Calu3 (cell line): ENCODE results near the gene PTPMT1. TPM values are rescaled to one million over a fixed set of nuclear protein-coding genes. Genes with fewer than 3 reads are reported as not detected.

Experiments used
- BruUV-seq: library from RNA; stranded (reverse); fragments of 400-500 nt; replicated peaks from 2 replicates; lab custom pipeline; 2021; lab: Mats Ljungman, UMichigan
- CTCF ChIA-PET: fragments of 300-600 bp; sonication (Branson Sonifier 250); formaldehyde crosslinking; loops from one replicate; lab custom pipeline; 2022; ENCODE audit warnings: antibody characterized with exemption; lab: Charles Lee
- DNase-seq: peaks from one replicate; pipeline ENCODE4 v3.0.0; 2022
- H3K27ac Mint-ChIP-seq: one replicate; pipeline ENCODE4 v1.8.0; 2022; ENCODE audit warnings: mixed read lengths; ENCODE audit not compliant: unreplicated experiment
- H3K27me3 Mint-ChIP-seq: one replicate; pipeline ENCODE4 v1.8.0; 2022; ENCODE audit warnings: mixed read lengths; ENCODE audit not compliant: unreplicated experiment
- H3K36me3 Mint-ChIP-seq: one replicate; pipeline ENCODE4 v1.8.0; 2022; ENCODE audit warnings: mild to moderate bottlenecking, moderate library complexity, mixed read lengths; ENCODE audit not compliant: insufficient read depth, unreplicated experiment
- H3K4me1 Mint-ChIP-seq: one replicate; pipeline ENCODE4 v1.8.0; 2022; ENCODE audit warnings: mild to moderate bottlenecking, low read depth, mixed read lengths; ENCODE audit not compliant: unreplicated experiment
- H3K4me3 Mint-ChIP-seq: one replicate; pipeline ENCODE4 v1.8.0; 2022; ENCODE audit warnings: mild to moderate bottlenecking, low read depth, moderate library complexity, mixed read lengths; ENCODE audit not compliant: unreplicated experiment
- H3K9me3 Mint-ChIP-seq: one replicate; pipeline ENCODE4 v1.8.0; 2022; ENCODE audit warnings: low read depth, mixed read lengths; ENCODE audit not compliant: unreplicated experiment
- intact Hi-C: fragments of 100-400 bp; cut with micrococcal nuclease; formaldehyde crosslinking; loops from one replicate; pipeline ENCODE4 v1.10.0; 2022; ENCODE audit not compliant: unreplicated experiment
- total RNA-seq: library from RNA; stranded (reverse); gene quantifications from 2 replicates; pipeline ENCODE4 v1.2.3, GENCODE V29; 2022
- TF ChIP-seq, protein P1 (sequence below): fragments of 200-600 bp; IDR thresholded peaks from one replicate; pipeline ENCODE4 v1.8.0; 2022; ENCODE audit warnings: antibody characterized with exemption; ENCODE audit not compliant: unreplicated experiment

PTPMT1 gene
- total RNA-seq, 1 experiment from 2014 or later: 49.7 TPM

DNA sequence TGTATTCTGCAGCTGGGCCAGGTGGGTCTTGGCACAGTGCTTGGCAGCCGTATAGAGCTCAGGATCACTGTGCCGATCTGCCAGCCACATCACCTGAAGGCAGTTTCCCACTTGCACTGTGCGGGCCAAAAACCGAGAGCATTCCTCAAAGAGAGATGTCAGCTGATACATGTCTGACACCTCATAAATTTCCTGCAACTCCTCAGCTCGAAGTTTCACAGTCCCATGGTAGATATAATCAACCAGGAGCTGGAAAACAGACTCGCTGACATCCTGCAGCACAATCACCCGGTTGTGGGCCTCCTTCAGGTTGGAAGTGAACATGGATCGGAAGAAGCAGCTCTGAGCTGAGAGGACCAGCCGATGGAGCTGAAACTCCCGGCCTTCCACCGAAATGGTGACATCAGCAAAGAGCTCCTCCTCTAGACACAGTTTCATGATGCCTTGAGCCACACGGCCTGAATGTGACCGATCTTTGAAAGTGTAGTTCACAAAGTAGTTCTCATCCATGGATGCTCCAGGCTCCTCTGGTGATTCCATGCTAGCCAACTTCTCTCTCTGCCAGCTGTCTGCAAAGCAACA lies 12.2 kb downstream of the PTPMT1 start:
- no peaks in the 10 kb centered on the region for H3K9me3 Mint-ChIP-seq
- H3K27ac Mint-ChIP-seq: peak overlapping the region; percentile 98
- DNase-seq: no peak
- intact Hi-C loops: no loop called here
- peaks cover 10% of the 10 kb centered on the region for H3K4me1 Mint-ChIP-seq
- TF ChIP-seq, protein P1, sequence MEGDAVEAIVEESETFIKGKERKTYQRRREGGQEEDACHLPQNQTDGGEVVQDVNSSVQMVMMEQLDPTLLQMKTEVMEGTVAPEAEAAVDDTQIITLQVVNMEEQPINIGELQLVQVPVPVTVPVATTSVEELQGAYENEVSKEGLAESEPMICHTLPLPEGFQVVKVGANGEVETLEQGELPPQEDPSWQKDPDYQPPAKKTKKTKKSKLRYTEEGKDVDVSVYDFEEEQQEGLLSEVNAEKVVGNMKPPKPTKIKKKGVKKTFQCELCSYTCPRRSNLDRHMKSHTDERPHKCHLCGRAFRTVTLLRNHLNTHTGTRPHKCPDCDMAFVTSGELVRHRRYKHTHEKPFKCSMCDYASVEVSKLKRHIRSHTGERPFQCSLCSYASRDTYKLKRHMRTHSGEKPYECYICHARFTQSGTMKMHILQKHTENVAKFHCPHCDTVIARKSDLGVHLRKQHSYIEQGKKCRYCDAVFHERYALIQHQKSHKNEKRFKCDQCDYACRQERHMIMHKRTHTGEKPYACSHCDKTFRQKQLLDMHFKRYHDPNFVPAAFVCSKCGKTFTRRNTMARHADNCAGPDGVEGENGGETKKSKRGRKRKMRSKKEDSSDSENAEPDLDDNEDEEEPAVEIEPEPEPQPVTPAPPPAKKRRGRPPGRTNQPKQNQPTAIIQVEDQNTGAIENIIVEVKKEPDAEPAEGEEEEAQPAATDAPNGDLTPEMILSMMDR: no peak
- peak overlapping the region; percentile 95 for H3K4me3 Mint-ChIP-seq
- no TSS peak for BruUV-seq
- CTCF ChIA-PET: no interaction called here
- peaks cover 58% of the 10 kb centered on the region for H3K36me3 Mint-ChIP-seq
- H3K27me3 Mint-ChIP-seq: no peaks in the 10 kb centered on the region

DNA sequence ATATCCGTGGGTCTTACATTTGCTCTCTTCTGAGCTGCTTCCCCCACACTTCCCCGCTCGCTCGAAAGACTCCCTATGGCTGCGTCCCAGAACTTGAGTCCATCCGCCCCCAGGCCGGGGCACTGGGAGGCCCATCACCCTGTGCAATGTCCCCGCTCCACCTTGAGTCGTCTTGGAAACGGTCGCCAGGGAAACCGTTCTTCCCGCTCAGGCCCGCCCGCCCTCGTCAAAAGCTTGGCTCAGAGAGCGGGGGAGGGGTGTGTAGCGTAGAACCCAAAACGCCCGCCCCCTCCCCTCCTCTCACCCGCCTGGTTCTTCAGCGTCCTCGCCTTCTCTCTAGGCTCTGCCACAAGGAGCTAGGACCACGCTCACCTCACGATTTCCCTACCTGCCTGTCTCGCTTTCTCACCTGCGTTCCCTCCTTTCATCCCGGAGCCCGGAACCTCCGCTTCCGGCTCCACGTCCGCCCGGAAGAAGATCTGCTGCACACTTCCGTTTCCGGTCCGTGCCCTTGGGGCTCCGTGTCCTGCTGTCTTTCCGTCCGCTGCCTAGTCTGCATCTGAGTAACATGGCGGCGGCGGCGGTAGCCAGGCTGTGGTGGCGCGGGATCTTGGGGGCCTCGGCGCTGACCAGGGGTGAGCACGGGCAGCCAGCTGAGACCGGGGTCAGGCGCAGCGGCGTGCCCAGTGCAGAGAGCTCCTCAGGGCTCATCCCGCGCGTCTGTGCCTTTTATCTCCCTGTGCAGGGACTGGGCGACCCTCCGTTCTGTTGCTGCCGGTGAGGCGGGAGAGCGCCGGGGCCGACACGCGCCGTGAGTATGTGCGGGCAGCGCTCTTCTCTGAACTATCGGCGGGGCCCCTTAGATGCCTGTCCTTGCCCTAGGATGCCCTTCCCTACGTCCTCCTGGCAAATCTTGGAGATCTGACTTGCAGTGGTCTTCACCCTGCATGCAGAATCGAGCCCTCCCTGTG lies 13.4 kb downstream of the PTPMT1 start, which contains the start of the genes KBTBD4 and NDUFS3:
KBTBD4 (minus strand) TSS at position 447 of the 971 bp plus-strand sequence; CDS start at position 428, 19 bp downstream.
NDUFS3 (plus strand) TSS at position 551 of the 971 bp plus-strand sequence; CDS start at position 569, 18 bp downstream.
- intact Hi-C loops: no loop called here

DNA sequence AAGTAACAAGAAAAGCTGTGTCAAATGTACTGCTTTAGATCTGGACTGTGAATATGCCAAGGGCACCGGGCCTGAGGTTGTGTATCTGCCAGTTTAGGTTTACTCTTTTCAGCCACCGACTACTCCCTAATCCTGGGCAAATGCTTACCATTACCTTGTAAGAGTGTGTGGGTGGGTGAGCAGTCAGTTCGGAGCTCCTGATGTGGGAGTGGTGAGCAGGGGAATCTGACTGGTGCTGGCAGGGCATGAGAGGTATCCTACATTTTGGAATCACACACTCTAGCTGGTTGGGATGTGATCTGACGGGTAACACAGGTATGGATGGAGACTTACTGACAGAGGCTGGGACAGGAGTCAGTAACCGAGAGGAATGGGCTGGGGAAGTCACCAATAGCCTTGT lies 18.4 kb downstream of the PTPMT1 start:
- Mint-ChIP-seq H3K27ac (no peak overlapping the region), H3K9me3 (no peaks in the 10 kb centered on the region), H3K4me3 (no peak overlapping the region), H3K36me3 (peaks cover 18% of the 10 kb centered on the region), H3K27me3 (no peaks in the 10 kb centered on the region), H3K4me1 (peaks cover 10% of the 10 kb centered on the region)
- TF ChIP-seq, protein P1: no peak
- intact Hi-C loops: no loop called here
- no TSS peak for BruUV-seq
- CTCF ChIA-PET: no interaction called here
- no peak for DNase-seq

More for the DNA sequence above, 13.4 kb downstream of the PTPMT1 start, which contains the start of the genes KBTBD4 and NDUFS3:
- Mint-ChIP-seq H3K4me1 (peaks cover 10% of the 10 kb centered on the region), H3K27ac (peak within 1 kb of the TSS; percentile 98), H3K27me3 (no peaks in the 10 kb centered on the region), H3K9me3 (no peaks in the 10 kb centered on the region), H3K36me3 (peaks cover 57% of the 10 kb centered on the region), H3K4me3 (peak within 1 kb of the TSS; percentile 95)
- TF ChIP-seq, protein P1: no peak
- DNase-seq: peak; percentile 88
- BruUV-seq: TSS peak; percentile 60
- CTCF ChIA-PET: no interaction called here

DNA sequence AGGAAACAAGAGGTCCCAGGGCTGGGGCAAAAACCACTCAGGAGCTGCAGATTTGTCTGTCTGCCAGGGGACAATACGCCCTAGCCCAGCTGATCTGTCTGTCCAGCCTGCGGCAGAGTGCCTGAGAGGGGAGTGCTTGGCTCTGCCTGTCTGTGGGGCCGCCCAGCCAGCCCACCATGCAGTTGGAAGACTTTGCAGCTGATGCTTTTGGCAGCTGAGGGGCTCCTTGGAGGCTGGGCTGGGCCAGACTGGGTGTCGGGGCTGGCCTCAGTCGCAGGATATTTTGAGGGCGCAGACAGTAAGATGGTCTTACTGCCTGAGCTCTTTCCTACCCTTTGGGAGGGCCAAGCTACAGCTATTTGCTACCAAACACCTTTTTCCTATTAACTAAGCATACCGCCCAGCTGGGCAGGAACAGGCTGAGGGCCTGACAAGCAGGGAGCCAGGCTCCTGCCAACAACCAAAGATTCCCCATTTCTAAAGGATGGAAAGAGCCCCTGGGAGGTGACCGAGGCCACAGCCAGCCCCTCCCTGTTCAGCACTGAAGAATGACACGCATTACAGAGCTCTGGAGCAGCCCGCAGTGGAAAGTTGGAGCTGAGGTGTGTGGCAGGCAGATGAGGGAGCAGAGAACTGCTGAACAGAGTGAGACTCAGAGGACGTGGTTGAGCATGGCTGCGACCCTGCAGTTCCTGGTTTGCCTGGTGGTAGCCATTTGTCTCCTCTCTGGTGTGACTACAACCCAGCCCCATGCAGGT lies 20.9 kb downstream of the PTPMT1 start, which contains the start of gene FAM180B:
FAM180B (plus strand) TSS at position 581 of the 758 bp plus-strand sequence; CDS start at position 672, 91 bp downstream.
- Mint-ChIP-seq H3K9me3 (no peaks in the 10 kb centered on the region), H3K36me3 (peaks cover 6% of the 10 kb centered on the region), H3K27ac (no peak within 1 kb of the TSS), H3K4me3 (no peak within 1 kb of the TSS), H3K4me1 (no peaks in the 10 kb centered on the region), H3K27me3 (no peaks in the 10 kb centered on the region)
- TF ChIP-seq, protein P1: no peak
- CTCF ChIA-PET: interaction anchor here (0.9 kb wide), 1 partner anchor 32 kb away, joined by 3 read pairs; no protein-coding TSS in a partner anchor
- intact Hi-C loops: no loop called here
- BruUV-seq: no TSS peak
- DNase-seq: no peak
